HG03196 (cell line): ENCODE data around the gene TMCO4.

Experiments
- ATAC-seq: cut with Tn5 transposase; IDR thresholded peaks from one replicate; pipeline ENCODE4 v1.9.1; 2021; ENCODE audit not compliant: unreplicated experiment

Gene TMCO4

GRCh38 chr1:19689085-19689757 lies 110.5 kb downstream of the TMCO4 start:
- ATAC-seq = no peak

- ATAC-seq = no peak
Measured at GRCh38 chr1:19688041-19688842, 111.5 kb downstream of the TMCO4 start.

DNA sequence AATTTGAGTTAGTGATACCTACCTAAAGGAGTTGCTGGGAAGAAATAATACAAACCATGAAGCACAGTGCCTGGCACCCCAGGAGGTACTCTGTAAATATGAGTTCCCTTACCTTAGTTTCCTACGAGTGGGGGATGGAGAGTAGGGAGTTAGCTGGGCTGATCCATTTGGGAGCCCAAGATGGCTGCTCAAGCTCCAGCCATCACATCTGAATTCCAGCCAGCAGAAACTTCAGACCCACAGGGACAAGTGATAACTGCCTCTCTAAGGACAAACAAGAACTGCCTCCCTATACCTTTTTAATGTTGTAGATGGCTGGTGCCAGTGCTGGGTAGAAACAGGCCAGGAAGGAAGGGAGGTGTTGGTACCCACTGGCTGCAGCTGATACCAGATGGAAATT lies 112.3 kb downstream of the TMCO4 start:
- no peak for ATAC-seq

DNA sequence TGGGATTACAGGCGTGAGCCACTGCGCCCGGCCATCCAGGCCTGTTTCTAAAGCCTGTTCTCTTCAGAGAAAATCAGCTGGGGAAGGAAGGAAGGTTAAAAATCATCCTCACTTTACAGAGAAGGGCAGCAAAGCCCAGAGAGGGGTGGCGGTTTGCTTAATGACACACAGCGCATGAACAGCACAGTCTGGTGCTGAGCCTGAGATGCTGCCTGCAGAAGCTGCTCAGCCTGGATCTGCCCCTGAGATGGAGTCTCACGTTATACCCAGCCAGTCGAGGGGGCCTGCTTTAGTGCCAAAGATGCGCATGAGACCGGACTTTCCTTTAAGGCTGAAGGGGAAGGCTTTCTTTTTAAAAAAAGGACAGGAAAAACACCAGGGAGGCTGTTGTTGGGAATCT lies 113.7 kb downstream of the TMCO4 start:
- no peak for ATAC-seq

- no peak for ATAC-seq
Measured at GRCh38 chr1:19684677-19685076, 115.0 kb downstream of the TMCO4 start.

DNA sequence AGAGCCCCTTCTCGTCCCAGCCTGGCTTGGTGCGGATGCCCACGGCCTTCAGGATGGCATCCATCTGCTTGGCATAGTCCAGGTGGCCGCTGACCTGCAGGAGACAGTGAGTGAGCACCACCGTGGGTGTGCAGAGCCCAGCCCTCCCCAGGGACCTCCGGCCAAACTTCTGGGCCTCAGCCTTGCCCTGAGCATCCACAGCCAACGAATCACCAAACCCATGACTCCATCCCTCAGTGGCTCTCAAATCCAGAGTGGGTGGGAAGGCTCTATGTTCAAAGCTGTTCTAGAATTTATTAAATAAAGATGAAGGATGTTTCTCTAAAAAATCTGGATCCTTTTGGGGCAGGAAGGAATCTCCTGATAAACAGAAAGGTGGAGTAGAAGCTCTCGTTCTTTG lies 116.4 kb downstream of the TMCO4 start:
- no peak for ATAC-seq

DNA sequence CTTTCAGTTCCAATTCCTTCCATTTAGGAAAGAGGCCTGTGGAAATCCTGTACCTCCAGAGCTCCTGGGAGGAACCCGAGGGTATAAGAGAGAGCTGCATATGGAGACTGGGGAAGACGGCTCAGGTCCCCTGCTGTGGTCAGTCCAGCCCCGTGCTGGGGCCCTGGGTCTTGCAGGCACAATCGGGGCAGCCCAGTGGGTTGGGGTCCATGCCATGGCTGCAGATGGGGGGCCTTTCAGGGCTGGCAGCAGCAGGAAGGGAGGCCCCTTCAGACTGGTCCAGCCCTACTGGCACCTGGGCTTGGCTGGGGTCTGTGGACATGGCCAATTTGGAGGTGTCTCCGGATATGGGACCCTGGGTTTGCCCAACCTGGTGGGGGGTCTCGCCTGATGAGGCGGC lies 116.8 kb downstream of the TMCO4 start:
- ATAC-seq = no peak

- no peak for ATAC-seq
Measured at GRCh38 chr1:19682257-19682656, 117.5 kb downstream of the TMCO4 start.

DNA sequence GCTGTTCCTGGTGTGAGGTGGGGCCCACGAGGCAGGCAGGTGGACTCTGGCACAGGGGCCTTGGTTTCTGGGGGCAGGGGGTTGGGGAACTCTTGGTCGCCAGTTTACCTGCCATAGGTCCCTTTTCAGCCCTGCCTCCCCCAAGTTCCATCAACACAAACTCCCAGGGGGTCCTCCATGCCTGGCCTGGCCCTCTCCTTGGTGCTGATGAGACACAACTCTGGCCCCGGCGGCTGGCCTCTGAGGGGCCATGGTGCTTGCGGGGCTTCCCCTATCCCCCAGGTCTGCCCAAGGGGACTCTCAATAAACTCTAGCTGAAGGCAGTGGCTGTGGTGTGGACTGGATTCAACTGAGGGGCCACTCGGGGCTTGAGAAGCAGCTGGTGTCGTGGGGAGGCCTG lies 119.1 kb downstream of the TMCO4 start:
- ATAC-seq = no peak

- no peak for ATAC-seq
Measured at GRCh38 chr1:19679691-19680090, 120.0 kb downstream of the TMCO4 start.

- no peak for ATAC-seq
Measured at GRCh38 chr1:19678931-19679453, 120.7 kb downstream of the TMCO4 start.

GRCh38 chr1:19678493-19678892 lies 121.2 kb downstream of the TMCO4 start:
- no peak for ATAC-seq

DNA sequence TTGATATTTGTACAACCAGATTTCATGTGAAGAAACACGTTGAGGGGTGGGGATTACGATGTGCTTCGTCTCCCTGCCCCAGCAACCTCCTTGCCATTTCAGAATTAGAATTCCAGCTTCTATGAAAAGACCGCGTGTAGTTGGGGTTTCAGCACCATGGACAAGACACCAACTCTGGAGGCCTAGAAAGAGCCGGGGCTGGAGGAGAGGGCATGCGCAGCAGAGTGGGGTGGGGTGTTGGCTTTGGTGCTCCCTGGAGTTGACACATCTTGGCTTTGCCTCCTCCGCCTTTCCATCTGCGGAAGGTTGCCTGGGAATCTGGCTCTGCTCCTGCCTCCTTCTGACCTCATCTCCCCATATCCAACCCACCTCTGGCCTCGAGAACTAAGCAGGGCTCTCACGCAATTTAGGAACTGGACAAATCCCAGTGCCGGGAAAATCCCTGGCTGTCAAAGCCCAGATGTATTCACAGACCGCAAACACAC lies 123.2 kb downstream of the TMCO4 start:
- ATAC-seq = no peak

GRCh38 chr1:19675797-19676196 lies 123.9 kb downstream of the TMCO4 start:
- no peak for ATAC-seq

DNA sequence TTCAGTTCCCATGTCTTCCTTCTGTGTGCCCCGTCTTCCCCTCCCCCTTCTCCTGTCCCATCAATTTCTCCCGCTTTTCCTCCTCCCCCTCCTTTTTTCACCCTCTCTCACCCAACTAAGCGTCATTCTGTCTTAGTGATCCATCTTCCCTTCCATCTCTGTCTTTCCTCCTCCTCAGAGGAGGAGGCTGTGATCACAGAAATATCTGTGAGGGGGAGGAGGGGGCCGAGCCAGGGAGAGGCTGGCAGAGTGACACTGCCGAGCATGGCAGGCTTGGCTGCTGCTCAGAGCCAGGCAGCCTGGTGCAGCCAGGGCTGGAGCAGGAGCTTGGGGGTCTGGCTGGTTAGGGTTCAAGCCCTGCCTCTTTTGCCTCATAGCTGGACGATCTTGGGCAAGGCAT lies 127.5 kb downstream of the TMCO4 start:
- ATAC-seq = no peak

DNA sequence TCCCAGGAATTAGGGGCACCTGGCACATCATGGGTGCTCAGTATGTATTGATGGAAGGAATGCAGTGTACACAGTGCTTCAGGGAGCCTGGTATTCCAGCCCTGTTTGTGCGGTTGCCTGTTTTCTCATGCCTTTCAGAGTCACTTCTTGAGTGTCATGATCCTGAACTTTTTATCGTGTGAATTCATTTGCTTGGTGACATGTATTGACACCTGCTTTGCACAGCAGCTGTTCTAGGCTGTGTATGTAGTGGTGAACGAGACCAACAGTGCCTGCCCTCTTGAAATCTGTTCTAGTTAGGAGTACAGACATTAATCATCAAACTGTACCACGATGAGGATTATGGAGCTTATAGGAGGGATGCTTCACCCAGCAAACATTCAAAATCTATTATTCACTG lies 128.9 kb downstream of the TMCO4 start:
- no peak for ATAC-seq

GRCh38 chr1:19668888-19669287 lies 130.8 kb downstream of the TMCO4 start:
- ATAC-seq = no peak

GRCh38 chr1:19665496-19666465 lies 133.9 kb downstream of the TMCO4 start:
- ATAC-seq = no peak

GRCh38 chr1:19665186-19665495 lies 134.6 kb downstream of the TMCO4 start:
- no peak for ATAC-seq

- ATAC-seq = no peak
Measured at GRCh38 chr1:19664453-19665185, 135.1 kb downstream of the TMCO4 start, which contains the start of gene HTR6. Gene HTR6 (plus strand): TSS chr1:19664875. CDS start chr1:19665754, 879 bp downstream.
